ENCODE data around the gene P4HA1.
"Not testable (repeated sequence)": the region's sequence is repeated elsewhere in the genome, so short reads cannot be mapped to it uniquely, and the experiment has no call there.

P4HA1 gene

GRCh38 chr10:73096449-73097304 lies at the start of gene P4HA1:
P4HA1 (minus strand) TSS chr10:73096866; CDS start chr10:73074883, 21,983 bp downstream.
- DNase-seq (ENCODE audit: low read depth in 2 of 2) = peak; percentile 99

GRCh38 chr10:73141603-73142002 lies 44.9 kb upstream of the P4HA1 start:
- DNase-seq (ENCODE audit: low read depth in 2 of 2) = no peak

GRCh38 chr10:73139251-73139650 lies 42.6 kb upstream of the P4HA1 start:
- DNase-seq (ENCODE audit: low read depth in 2 of 2) = no peak

GRCh38 chr10:73136627-73137026 lies 40.0 kb upstream of the P4HA1 start:
- DNase-seq (ENCODE audit: low read depth in 2 of 2) = no peak

GRCh38 chr10:73134727-73135126 lies 38.1 kb upstream of the P4HA1 start:
- no peak for DNase-seq (ENCODE audit: low read depth in 2 of 2)

- no peak for DNase-seq (ENCODE audit: low read depth in 2 of 2)
Observed at GRCh38 chr10:73131913-73132686, 35.4 kb upstream of the P4HA1 start.

GRCh38 chr10:73131301-73131700 lies 34.6 kb upstream of the P4HA1 start:
- DNase-seq (ENCODE audit: low read depth in 2 of 2) = no peak

- DNase-seq (ENCODE audit: low read depth in 2 of 2) = no peak
Observed at GRCh38 chr10:73126343-73126742, 29.7 kb upstream of the P4HA1 start.

GRCh38 chr10:73119952-73120351 lies 23.3 kb upstream of the P4HA1 start:
- no peak for DNase-seq (ENCODE audit: low read depth in 2 of 2)

GRCh38 chr10:73119457-73119856 lies 22.8 kb upstream of the P4HA1 start:
- no peak for DNase-seq (ENCODE audit: low read depth in 2 of 2)

GRCh38 chr10:73117976-73118743 lies 21.5 kb upstream of the P4HA1 start:
- no peak for DNase-seq (ENCODE audit: low read depth in 2 of 2)

GRCh38 chr10:73116017-73116416 lies 19.4 kb upstream of the P4HA1 start:
- no peak for DNase-seq (ENCODE audit: low read depth in 2 of 2)

- DNase-seq (ENCODE audit: low read depth in 2 of 2) = no peak
Observed at GRCh38 chr10:73113551-73113950, 16.9 kb upstream of the P4HA1 start.

GRCh38 chr10:73112032-73112431 lies 15.4 kb upstream of the P4HA1 start:
- DNase-seq (ENCODE audit: low read depth in 2 of 2) = not testable (repeated sequence)

- peak in 1 of 2 donors; percentile 23 for DNase-seq (ENCODE audit: low read depth in 2 of 2)
Observed at GRCh38 chr10:73110345-73110849, 13.7 kb upstream of the P4HA1 start, which contains the start of gene NUDT13. NUDT13 (plus strand) TSS chr10:73110455; CDS start chr10:73114366, 3,911 bp downstream.

GRCh38 chr10:73109248-73109652 lies 12.6 kb upstream of the P4HA1 start:
- not testable (repeated sequence) for DNase-seq (ENCODE audit: low read depth in 2 of 2)

GRCh38 chr10:73106301-73106700 lies 9.6 kb upstream of the P4HA1 start:
- DNase-seq (ENCODE audit: low read depth in 2 of 2) = no peak

- DNase-seq (ENCODE audit: low read depth in 2 of 2) = no peak
Observed at GRCh38 chr10:73099141-73099540, 2.5 kb upstream of the P4HA1 start.

GRCh38 chr10:73097305-73097670 lies 622 bp upstream of the P4HA1 start:
- no peak for DNase-seq (ENCODE audit: low read depth in 2 of 2)

- DNase-seq (ENCODE audit: low read depth in 2 of 2) = peak; percentile 54 to 65
Observed at GRCh38 chr10:73096041-73096448, 621 bp downstream of the P4HA1 start.

GRCh38 chr10:73095481-73096021 lies 1.1 kb downstream of the P4HA1 start:
- no peak for DNase-seq (ENCODE audit: low read depth in 2 of 2)
